ENCODE measurements around the gene SLC35E1.

SLC35E1 gene

GRCh38 chr19:16575282-16575681, 3.1 kb upstream of the SLC35E1 start:
- no peak overlapping the region for H3K4me3 ChIP-seq (ENCODE audit: low read length)
- DNase-seq (ENCODE audit: low read depth): no peak
- no peak for TF ChIP-seq CTCF (conservative IDR thresholded peaks at IDR 0.05; ENCODE audit: low read depth, low read length)

GRCh38 chr19:16573925-16574324, 1.7 kb upstream of the SLC35E1 start:
- H3K4me3 ChIP-seq (ENCODE audit: low read length): peak overlapping the region; percentile 78
- no peak for DNase-seq (ENCODE audit: low read depth)
- no peak for TF ChIP-seq CTCF (conservative IDR thresholded peaks at IDR 0.05; ENCODE audit: low read depth, low read length)

GRCh38 chr19:16573296-16573695, 1.1 kb upstream of the SLC35E1 start:
- peak overlapping the region; percentile 78 for H3K4me3 ChIP-seq (ENCODE audit: low read length)
- TF ChIP-seq CTCF (conservative IDR thresholded peaks at IDR 0.05; ENCODE audit: low read depth, low read length): no peak
- DNase-seq (ENCODE audit: low read depth): no peak

GRCh38 chr19:16571822-16572331, 338 bp downstream of the SLC35E1 start:
- no peak for TF ChIP-seq CTCF (conservative IDR thresholded peaks at IDR 0.05; ENCODE audit: low read depth, low read length)
- no peak for DNase-seq (ENCODE audit: low read depth)
- H3K4me3 ChIP-seq (ENCODE audit: low read length): peak overlapping the region; percentile 65

GRCh38 chr19:16571283-16571682, 932 bp downstream of the SLC35E1 start:
- no peak for DNase-seq (ENCODE audit: low read depth)
- TF ChIP-seq CTCF (conservative IDR thresholded peaks at IDR 0.05; ENCODE audit: low read depth, low read length): no peak
- H3K4me3 ChIP-seq (ENCODE audit: low read length): peak overlapping the region; percentile 65

- no peak overlapping the region for H3K4me3 ChIP-seq (ENCODE audit: low read length)
- no peak for TF ChIP-seq CTCF (conservative IDR thresholded peaks at IDR 0.05; ENCODE audit: low read depth, low read length)
Measured at GRCh38 chr19:16569609-16570320, 2.5 kb downstream of the SLC35E1 start.

GRCh38 chr19:16566702-16567101, 5.5 kb downstream of the SLC35E1 start:
- TF ChIP-seq CTCF (conservative IDR thresholded peaks at IDR 0.05; ENCODE audit: low read depth, low read length): no peak
- H3K4me3 ChIP-seq (ENCODE audit: low read length): no peak overlapping the region
- DNase-seq (ENCODE audit: low read depth): no peak

More at GRCh38 chr19:16569609-16570320, 2.5 kb downstream of the SLC35E1 start:
- no peak for DNase-seq (ENCODE audit: low read depth)

Measured in retinal pigment epithelial cell (primary cell).